HepG2 (cell line): ENCODE data around the gene IL1A. TPM values are rescaled to one million over a fixed set of nuclear protein-coding genes. Genes with fewer than 3 reads are reported as not detected.
A peak's percentile ranks its signal among the peaks of the same experiment; 100 is the strongest.

ENCODE experiments used
- ARNT ChIP-seq: fragments of 450-650 bp; IDR thresholded peaks from 2 replicates; pipeline ENCODE4 v1.6.1; 2017
- DRAP1 ChIP-seq: IDR thresholded peaks from 2 replicates; pipeline ENCODE4 v1.6.1; 2016; ENCODE audit warnings: missing genetic modification reagents, missing compliant biosample characterization
- FOXP1 ChIP-seq, 2 experiments: fragments of 450-650 bp in 1 of 2; IDR thresholded peaks; 2 replicates each; pipeline ENCODE4 v1.6.1; 2017 to 2018; ENCODE audit warnings: antibody characterized with exemption in 1 of 2
- GTF2F1 ChIP-seq: fragments of 150-350 bp; IDR thresholded peaks from 2 replicates; pipeline ENCODE4 v1.6.1; 2014; ENCODE audit warnings: low read length
- HIVEP1 ChIP-seq: sonication (generic); formaldehyde crosslinking; IDR thresholded peaks from 2 replicates; pipeline ENCODE4 v1.4.0; 2020; ENCODE audit warnings: mild to moderate bottlenecking, missing genetic modification reagents
- KDM2A ChIP-seq: sonication (generic); formaldehyde crosslinking; IDR thresholded peaks from 2 replicates; pipeline ENCODE4 v1.4.0; 2020; ENCODE audit warnings: low read depth, missing genetic modification reagents, borderline replicate concordance
- KDM3A ChIP-seq: IDR thresholded peaks from 2 replicates; pipeline ENCODE4 v1.6.1; 2018; ENCODE audit warnings: low read depth, missing compliant biosample characterization
- MTA1 ChIP-seq: sonication (generic); formaldehyde crosslinking; IDR thresholded peaks from 2 replicates; pipeline ENCODE4 v1.4.0; 2020; ENCODE audit warnings: missing genetic modification reagents, mild to moderate bottlenecking, borderline replicate concordance
- MXD1 ChIP-seq: sonication (generic); formaldehyde crosslinking; IDR thresholded peaks from 2 replicates; pipeline ENCODE4 v1.4.0; 2020; ENCODE audit warnings: mild to moderate bottlenecking, missing genetic modification reagents
- MYNN ChIP-seq: sonication (generic); formaldehyde crosslinking; IDR thresholded peaks from 2 replicates; pipeline ENCODE4 v1.4.0; 2020; ENCODE audit warnings: mild to moderate bottlenecking, low read depth, missing genetic modification reagents
- NPAS2 ChIP-seq: sonication (generic); formaldehyde crosslinking; IDR thresholded peaks from 2 replicates; pipeline ENCODE4 v1.8.0; 2022; ENCODE audit warnings: mild to moderate bottlenecking, missing genetic modification reagents, borderline replicate concordance
- PATZ1 ChIP-seq: sonication (generic); formaldehyde crosslinking; IDR thresholded peaks from 2 replicates; pipeline ENCODE4 v1.4.0; 2020; ENCODE audit warnings: missing genetic modification reagents
- RCOR2 ChIP-seq: IDR thresholded peaks from 2 replicates; pipeline ENCODE4 v1.6.1; 2016; ENCODE audit warnings: missing biosample characterization, missing genetic modification reagents
- SMARCE1 ChIP-seq: fragments of 450-650 bp; IDR thresholded peaks from 2 replicates; pipeline ENCODE4 v1.6.1; 2017; ENCODE audit warnings: borderline replicate concordance
- SP4 ChIP-seq: sonication (generic); formaldehyde crosslinking; IDR thresholded peaks from 2 replicates; pipeline ENCODE4 v1.8.1; 2023; ENCODE audit warnings: mild to moderate bottlenecking, missing genetic modification reagents
- SRY ChIP-seq: sonication (generic); formaldehyde crosslinking; IDR thresholded peaks from 2 replicates; pipeline ENCODE4 v1.8.0; 2022; ENCODE audit warnings: mild to moderate bottlenecking, missing genetic modification reagents
- THAP7 ChIP-seq: sonication (generic); formaldehyde crosslinking; IDR thresholded peaks from 2 replicates; pipeline ENCODE4 v1.8.1; 2023; ENCODE audit warnings: mild to moderate bottlenecking, missing genetic modification reagents
- YEATS4 ChIP-seq: sonication (generic); formaldehyde crosslinking; IDR thresholded peaks from 2 replicates; pipeline ENCODE4 v1.4.0; 2020; ENCODE audit warnings: missing genetic modification reagents, borderline replicate concordance
- ZBTB7B ChIP-seq: sonication (generic); formaldehyde crosslinking; IDR thresholded peaks from 2 replicates; pipeline ENCODE4 v1.4.0; 2020; ENCODE audit warnings: missing genetic modification reagents
- ZFYVE20 ChIP-seq: sonication (generic); formaldehyde crosslinking; IDR thresholded peaks from 2 replicates; pipeline ENCODE4 v1.8.0; 2023; ENCODE audit warnings: low read depth, mild to moderate bottlenecking, moderate library complexity, missing genetic modification reagents, borderline replicate concordance
- ZNF24 ChIP-seq: fragments of 450-650 bp; IDR thresholded peaks from 2 replicates; pipeline ENCODE4 v1.6.1; 2017; ENCODE audit warnings: antibody characterized with exemption, mild to moderate bottlenecking
- ZNF430 ChIP-seq: sonication (generic); formaldehyde crosslinking; IDR thresholded peaks from 2 replicates; pipeline ENCODE4 v1.9.0; 2021; ENCODE audit warnings: mild to moderate bottlenecking, missing genetic modification reagents
- ZNF503 ChIP-seq: sonication (generic); formaldehyde crosslinking; IDR thresholded peaks from 2 replicates; pipeline ENCODE4 v1.4.0; 2020; ENCODE audit warnings: missing genetic modification reagents
- ZNF549 ChIP-seq: sonication (generic); formaldehyde crosslinking; IDR thresholded peaks from 2 replicates; pipeline ENCODE4 v1.5.0; 2020; ENCODE audit warnings: missing genetic modification reagents
- ZNF558 ChIP-seq: sonication (generic); formaldehyde crosslinking; IDR thresholded peaks from 2 replicates; pipeline ENCODE4 v1.9.0; 2022; ENCODE audit warnings: mild to moderate bottlenecking, missing genetic modification reagents, borderline replicate concordance
- polyA plus RNA-seq, 8 experiments: library from polyadenylated mRNA; depleted of rRNA in 3 of 8; stranded (reverse) in 7 of 8; unstranded in 1 of 8; fragments of >200 nt; fragmentation: Illumina TruSeq in 4 of 8; extraction: Trizol in 4 of 8; gene quantifications; 2 replicates each; pipeline versions ENCODE4 v1.2.1 to v1.2.3, GENCODE V29; 2011 to 2016; ENCODE audit warnings: low read depth in 4 of 8, missing spikeins in 1 of 8, mixed read lengths in 1 of 8; ENCODE audit not compliant: insufficient read depth in 1 of 8
- total RNA-seq, 5 experiments: library from RNA; depleted of rRNA; stranded (reverse); fragments of >200 nt; fragmentation: Illumina TruSeq; extraction: Trizol; gene quantifications; 2 replicates each; pipeline ENCODE4 v1.2.3, GENCODE V29; 2016; ENCODE audit warnings: low read depth in 1 of 5

Gene IL1A
- total and polyA plus RNA-seq, 2 of the 13 experiments (the other 11 are each of a cell fraction or from before 2014, with no cell fraction given) = not detected

- peak; percentile 98 for TF ChIP-seq ZFYVE20
- TF ChIP-seq NPAS2 (CRISPR knock-in tag) = no peak
- TF ChIP-seq HIVEP1 = peak; percentile 69; the same call in 1 of the 2 replicates
- 0 out of 2 replicates have a peak, but pooled peaks have one; percentile 77 for TF ChIP-seq ZNF430
- TF ChIP-seq ZBTB7B = peak; percentile 98
- peak; percentile 39 for TF ChIP-seq RCOR2 (CRISPR knock-in tag)
- TF ChIP-seq GTF2F1 = no peak
- peak; percentile 58; the same call in 1 of the 2 replicates for TF ChIP-seq MTA1
- TF ChIP-seq THAP7 (CRISPR knock-in tag) = peak; percentile 62
- TF ChIP-seq SMARCE1 = no peak
- no peak for TF ChIP-seq ARNT
- TF ChIP-seq SP4 (CRISPR knock-in tag) = peak; percentile 94; the same call in 1 of the 2 replicates
- TF ChIP-seq MXD1 (CRISPR knock-in tag) = peak; percentile 98; the same call in 1 of the 2 replicates
- peak; percentile 86; the same call in 1 of the 2 replicates for TF ChIP-seq KDM3A (CRISPR knock-in tag)
- peak; percentile 84 for TF ChIP-seq KDM2A (CRISPR knock-in tag)
- no peak; the same call in 1 of the 2 replicates for TF ChIP-seq ZNF503 (CRISPR knock-in tag)
- TF ChIP-seq ZNF24 = no peak
- TF ChIP-seq PATZ1 (CRISPR knock-in tag) = peak; percentile 94
- TF ChIP-seq ZNF558 = 0 out of 2 replicates have a peak, but pooled peaks have one; percentile 86
- TF ChIP-seq FOXP1 (IDR thresholded peaks at IDR 0.05) = no peak
- TF ChIP-seq FOXP1 (CRISPR knock-in tag; IDR thresholded peaks at IDR 0.05) = no peak
- TF ChIP-seq DRAP1 (CRISPR knock-in tag) = peak; percentile 70
- TF ChIP-seq YEATS4 (CRISPR knock-in tag) = peak; percentile 95
- peak; percentile 87 for TF ChIP-seq SRY (CRISPR knock-in tag)
- 0 out of 2 replicates have a peak, but pooled peaks have one; percentile 29 for TF ChIP-seq ZNF549
- TF ChIP-seq MYNN (CRISPR knock-in tag) = no peak
Observed at GRCh38 chr2:112764071-112765044, 19.9 kb downstream of the IL1A start, which contains the start of gene CKAP2L (continued).
